NT2/D1 (cell line): ENCODE measurements around the gene POLR2C.

Experiments
- DNase-seq: peaks from one replicate; pipeline ENCODE4 v3.0.0-alpha.2; 2011; ENCODE audit warnings: low read depth, low spot score
- H3K27me3 ChIP-seq: 2 replicates; pipeline ENCODE4 v1.6.0; 2011; ENCODE audit warnings: mild to moderate bottlenecking; ENCODE audit not compliant: insufficient read length, insufficient read depth
- H3K36me3 ChIP-seq: 2 replicates; pipeline ENCODE4 v1.6.1; 2011; ENCODE audit warnings: mild to moderate bottlenecking, low read length, mixed read lengths; ENCODE audit not compliant: insufficient read depth, insufficient read length
- H3K4me1 ChIP-seq: 2 replicates; pipeline ENCODE4 v1.5.1; 2011; ENCODE audit not compliant: insufficient read depth, insufficient read length
- H3K4me3 ChIP-seq: 2 replicates; pipeline ENCODE4 v1.5.1; 2011; ENCODE audit warnings: low read depth; ENCODE audit not compliant: insufficient read length
- H3K9ac ChIP-seq: 2 replicates; pipeline ENCODE4 v1.6.0; 2011; ENCODE audit warnings: low read depth; ENCODE audit not compliant: insufficient read length
- H3K9me3 ChIP-seq: 2 replicates; pipeline ENCODE4 v1.5.1; 2011; ENCODE audit warnings: mild to moderate bottlenecking, low read length; ENCODE audit not compliant: insufficient read depth
- SUZ12 ChIP-seq: IDR thresholded peaks from 2 replicates; pipeline ENCODE4 v1.6.1; 2011; ENCODE audit not compliant: insufficient read length, insufficient read depth; ENCODE audit errors: extremely low read depth
- YY1 ChIP-seq: IDR thresholded peaks from 2 replicates; pipeline ENCODE4 v1.6.1; 2011; ENCODE audit not compliant: insufficient read length, insufficient read depth
- ZNF274 ChIP-seq: IDR thresholded peaks from 2 replicates; pipeline ENCODE4 v1.6.1; 2011; ENCODE audit warnings: mild to moderate bottlenecking, low read depth, low read length

Gene POLR2C

GRCh38 chr16:57475711-57476339 is 13.3 kb downstream of the POLR2C start:
- Histone ChIP-seq H3K9ac (peak overlapping the region; percentile 15), H3K9me3 (no peaks in the 10 kb centered on the region), H3K27me3 (no peaks in the 10 kb centered on the region), H3K36me3 (peaks cover 46% of the 10 kb centered on the region), H3K4me3 (no peak overlapping the region), H3K4me1 (peaks cover 50% of the 10 kb centered on the region)
- peak; percentile 85 for DNase-seq
- no peak for TF ChIP-seq YY1

DNA sequence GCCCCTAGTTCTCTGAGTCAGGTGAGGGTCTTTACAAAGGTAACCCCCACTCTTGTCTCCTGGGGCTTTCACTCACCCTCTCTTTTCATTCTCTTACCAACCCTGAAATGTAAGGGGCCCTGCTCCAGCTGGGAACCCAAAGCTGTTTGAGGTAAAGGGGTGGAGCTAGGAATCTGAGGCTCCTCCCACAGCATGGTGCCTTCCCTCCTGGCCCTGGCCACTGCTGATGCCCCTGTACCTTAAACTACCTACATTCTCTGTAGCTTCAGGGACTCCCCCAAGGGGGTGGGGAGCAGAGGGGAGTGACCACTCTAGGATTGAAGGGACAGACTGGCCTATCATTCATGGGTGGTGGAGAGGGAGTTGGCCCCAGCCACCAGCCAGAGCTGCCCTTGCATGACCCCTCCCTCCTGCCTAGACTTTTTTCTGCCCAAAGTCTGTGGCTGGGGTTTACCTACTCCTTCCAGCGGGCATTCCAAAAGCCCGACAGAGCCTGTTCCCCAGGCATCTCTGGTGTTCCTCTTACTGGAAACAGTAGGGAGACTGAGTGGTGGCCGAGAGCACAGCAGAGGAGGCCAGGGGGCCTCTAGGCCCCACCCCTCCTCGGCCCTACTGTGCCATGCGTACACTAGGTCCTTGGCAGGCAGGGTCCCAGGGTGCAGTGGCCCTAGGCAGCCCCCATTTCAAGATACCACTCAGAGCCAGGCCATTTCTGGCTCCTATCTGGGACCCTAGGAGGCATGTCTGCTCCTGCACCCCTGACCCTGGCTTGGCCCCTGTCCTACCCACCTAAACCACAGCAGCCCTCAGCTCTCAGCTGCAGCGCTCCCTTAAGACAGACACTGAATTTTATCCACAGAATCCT is 14.3 kb downstream of the POLR2C start:
- no peak overlapping the region for H3K4me3 ChIP-seq
- H3K27me3 ChIP-seq = no peaks in the 10 kb centered on the region
- no peak for TF ChIP-seq ZNF274
- peaks cover 45% of the 10 kb centered on the region for H3K4me1 ChIP-seq
- peaks cover 39% of the 10 kb centered on the region for H3K36me3 ChIP-seq
- H3K9me3 ChIP-seq = no peaks in the 10 kb centered on the region
- peak overlapping the region; percentile 36 for H3K9ac ChIP-seq
- no peak for DNase-seq

DNA sequence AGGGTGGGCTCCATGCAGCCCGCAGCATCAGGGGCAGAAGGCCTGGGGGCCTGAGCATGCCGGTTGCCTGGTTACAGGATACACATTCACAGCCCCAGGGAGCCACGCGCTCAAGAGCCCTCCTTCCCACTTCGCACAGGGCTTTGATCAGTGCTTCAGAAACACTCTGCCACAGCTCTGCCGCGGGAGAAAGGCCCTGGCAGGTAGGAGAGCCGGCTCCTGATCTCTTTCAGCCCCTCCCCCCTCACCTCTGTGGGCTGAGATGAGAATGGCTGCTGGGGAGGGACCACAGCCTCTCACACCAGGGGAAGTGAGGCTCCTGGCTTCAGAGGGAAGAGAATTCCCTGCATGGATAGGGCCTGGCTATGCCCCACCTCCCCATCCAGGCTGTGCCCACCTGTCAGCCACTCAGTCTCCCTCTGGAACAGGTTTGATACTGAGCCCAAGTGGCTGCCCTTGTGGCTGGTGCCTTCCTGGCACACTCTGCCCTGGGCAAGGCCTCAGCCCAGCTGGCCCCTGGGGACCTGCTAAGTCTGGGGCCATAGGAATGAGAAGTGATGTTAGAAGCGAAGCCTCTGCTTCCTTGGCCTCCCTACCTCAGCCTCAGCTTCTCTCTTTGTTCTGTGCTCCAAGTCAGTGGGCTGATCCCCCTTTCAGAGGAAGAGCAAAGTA is 15.2 kb downstream of the POLR2C start:
- no peak for DNase-seq
- Histone ChIP-seq H3K4me1 (peaks cover 38% of the 10 kb centered on the region), H3K9me3 (no peaks in the 10 kb centered on the region), H3K9ac (peak overlapping the region; percentile 39), H3K27me3 (no peaks in the 10 kb centered on the region), H3K36me3 (peaks cover 30% of the 10 kb centered on the region), H3K4me3 (no peak overlapping the region)
- TF ChIP-seq ZNF274 (no peak), YY1 (no peak), SUZ12 (no peak)

- H3K4me3 ChIP-seq = no peak overlapping the region
- H3K36me3 ChIP-seq = peaks cover 21% of the 10 kb centered on the region
- no peaks in the 10 kb centered on the region for H3K27me3 ChIP-seq
- TF ChIP-seq YY1 (no peak), ZNF274 (no peak), SUZ12 (no peak)
- H3K9me3 ChIP-seq = no peaks in the 10 kb centered on the region
- peak overlapping the region; percentile 66 for H3K9ac ChIP-seq
- peaks cover 32% of the 10 kb centered on the region for H3K4me1 ChIP-seq
- DNase-seq = no peak
These were observed 16.1 kb downstream of the POLR2C start for GRCh38 chr16:57478396-57479204.

DNA sequence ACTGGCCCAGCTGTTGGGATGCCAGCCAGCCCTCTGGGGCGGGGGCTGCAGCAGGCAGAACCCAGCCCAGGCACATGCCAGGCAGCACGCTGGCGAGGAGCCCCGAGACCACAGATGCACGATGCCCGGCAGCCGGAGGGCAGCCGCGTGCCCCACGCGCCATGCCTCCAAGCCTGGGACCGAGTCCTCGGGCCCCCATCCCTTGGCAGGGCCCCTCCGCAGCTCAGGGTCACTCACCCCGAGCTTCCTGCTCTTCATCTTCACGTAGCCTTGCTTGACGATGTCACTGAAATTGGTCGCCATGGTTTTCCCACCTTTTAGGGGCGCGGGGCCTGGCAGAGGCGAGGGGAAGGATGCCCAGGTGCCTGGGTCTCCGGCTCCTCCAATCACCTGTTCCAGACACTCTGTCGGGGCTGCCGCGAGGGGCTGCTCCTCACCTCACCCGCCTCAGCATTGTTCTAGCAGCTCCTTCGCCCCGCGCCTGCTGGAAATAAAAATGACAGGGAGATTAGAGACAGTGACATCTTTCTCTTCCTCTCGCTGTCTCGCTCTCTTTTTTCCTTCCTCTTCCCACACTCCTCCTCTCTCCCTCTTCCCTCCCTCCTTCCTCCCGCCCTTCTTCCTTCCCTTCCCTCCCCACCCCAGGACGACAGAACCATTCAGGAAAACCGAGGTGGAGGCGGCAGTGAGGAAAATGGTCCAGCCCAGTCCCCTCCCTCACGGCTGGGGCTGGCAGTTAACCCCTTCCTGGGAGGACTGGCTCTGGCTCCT is 16.9 kb downstream of the POLR2C start:
- peaks cover 13% of the 10 kb centered on the region for H3K36me3 ChIP-seq
- H3K4me1 ChIP-seq = peaks cover 37% of the 10 kb centered on the region
- H3K27me3 ChIP-seq = peaks cover 2% of the 10 kb centered on the region
- TF ChIP-seq SUZ12 (no peak), ZNF274 (no peak), YY1 (no peak)
- peak overlapping the region; percentile 36 for H3K4me3 ChIP-seq
- H3K9me3 ChIP-seq = no peaks in the 10 kb centered on the region
- peak overlapping the region; percentile 66 for H3K9ac ChIP-seq
- peak; percentile 52 for DNase-seq

GRCh38 chr16:57479976-57480753 is 17.7 kb downstream of the POLR2C start:
- no peak overlapping the region for H3K4me3 ChIP-seq
- DNase-seq = no peak
- H3K9ac ChIP-seq = peak overlapping the region; percentile 66
- H3K4me1 ChIP-seq = peaks cover 37% of the 10 kb centered on the region
- TF ChIP-seq SUZ12 = no peak
- TF ChIP-seq ZNF274 = no peak
- TF ChIP-seq YY1 = no peak
- peaks cover 10% of the 10 kb centered on the region for H3K27me3 ChIP-seq
- H3K9me3 ChIP-seq = no peaks in the 10 kb centered on the region
- peaks cover 7% of the 10 kb centered on the region for H3K36me3 ChIP-seq
